ENCODE data around the gene TSC22D3.

DNA sequence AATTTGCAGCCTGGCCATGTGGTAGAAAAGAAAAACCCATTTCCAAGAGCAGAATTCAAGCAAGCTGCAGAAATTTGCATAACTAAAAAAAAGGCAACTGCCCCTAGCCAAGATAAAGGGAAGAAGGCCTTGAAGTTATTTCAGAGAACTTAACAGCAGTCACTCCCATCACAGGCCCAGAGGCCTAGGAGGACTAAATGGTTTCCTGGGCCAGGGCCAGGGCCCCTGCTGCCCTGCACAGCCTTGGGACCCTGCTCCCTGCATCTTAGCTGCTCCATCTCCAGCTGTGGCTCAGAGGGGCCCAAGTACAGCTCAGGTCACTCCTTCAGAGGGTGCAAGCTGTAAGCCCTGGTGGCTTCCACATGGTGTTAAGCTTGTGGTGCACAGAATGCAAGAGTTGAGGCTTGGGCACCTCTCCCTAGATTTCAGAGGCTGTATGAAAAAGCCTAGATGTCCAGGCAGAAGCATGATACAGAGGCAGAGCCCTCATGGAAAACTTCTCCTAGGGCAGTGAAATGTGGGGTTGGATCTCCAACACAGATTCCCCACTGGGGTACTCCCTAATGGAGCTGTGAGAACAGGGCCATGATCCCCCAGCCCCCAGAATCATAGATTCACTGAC lies 43.4 kb upstream of the TSC22D3 start:
- TF ChIP-seq EZH2 (IDR thresholded peaks at IDR 0.05): no peak
- no peak for TF ChIP-seq POLR2AphosphoS5 (IDR thresholded peaks at IDR 0.05; ENCODE audit: borderline replicate concordance, low read depth, low read length)

Measured in SK-N-MC (cell line).